Right cardiac atrium (tissue), 5 donors: ENCODE data around the gene SH3GLB2. TPM values are rescaled to one million over a fixed set of nuclear protein-coding genes. Genes with fewer than 3 reads are reported as not detected.

Experiments
- ATAC-seq, 2 donors: fragments of 200-7000 bp; cut with Tn5 transposase; one replicate each; pipeline versions ENCODE4 v1.8.0 to v1.9.1; 2020; ENCODE audit warnings: moderate library complexity in 2 of 2, mild to moderate bottlenecking in 1 of 2
- DNase-seq, 3 donors: peaks; one replicate each; pipeline ENCODE4 v3.0.0-alpha.2; 2020
- H3K27ac ChIP-seq: one replicate; pipeline ENCODE4 v1.5.1; 2013; ENCODE audit warnings: mild to moderate bottlenecking, low read length, control low read depth, moderate library complexity
- H3K27me3 ChIP-seq: one replicate; pipeline ENCODE4 v1.6.1; 2013; ENCODE audit not compliant: control insufficient read depth, insufficient read depth
- H3K4me1 ChIP-seq: one replicate; pipeline ENCODE4 v1.6.1; 2013; ENCODE audit warnings: low read length; ENCODE audit not compliant: control insufficient read depth, insufficient read depth
- H3K4me3 ChIP-seq: one replicate; pipeline ENCODE4 v1.5.1; 2013; ENCODE audit warnings: low read length, control low read depth
- H3K9me3 ChIP-seq: one replicate; pipeline ENCODE4 v1.6.1; 2013; ENCODE audit warnings: low read length; ENCODE audit not compliant: control insufficient read depth
- WGBS: extraction: QIAGEN DNeasy Blood & Tissue Kit; methylation state at CpG from one replicate; pipeline ENCODE4 v1.1.7; 2013; 5-methylcytosine and 5-hydroxymethylcytosine counted together
- intact Hi-C, 4 donors: fragments of 100-400 bp; cut with DNase I; formaldehyde crosslinking; loops; one replicate each; pipeline versions ENCODE4 v1.11.0 to v1.14.0; 2022 to 2023
- polyA plus RNA-seq: library from polyadenylated mRNA; stranded (reverse); fragments of 200-250 nt; gene quantifications from one replicate; pipeline ENCODE4 v1.2.3, GENCODE V29; 2013
- total RNA-seq, 4 donors: library from RNA; stranded (reverse); fragmentation: NEBNext Ultra II Directional; extraction: Animal tissue kit (Norgen Biotek cat#: 25700); gene quantifications; one replicate each; pipeline ENCODE4 v1.2.1, GENCODE V29; 2021
- donor health status: healthy with polysubstance abuse.
- donor health status: DM: no; HTN: yes; CAD: no.
- donor health status: DM: no; HTN: no; CAD: no.
- donor health status: DM: no; HTN: yes; CAD: no; lungs with severe emphysema.
- donor health status: DM: yes; HTN: yes; CAD: no.

The SH3GLB2 gene
- total and polyA plus RNA-seq, 5 donors: 36.1 to 47.4 (median 42.6) TPM

- ATAC-seq: peak; percentile 18 to 28
- no peak for DNase-seq
- no peaks in the 10 kb centered on the region for H3K27me3 ChIP-seq
- 84% methylated on average over 26 of the region's 26 CpGs for WGBS
- H3K9me3 ChIP-seq: no peaks in the 10 kb centered on the region
- H3K4me1 ChIP-seq: no peaks in the 10 kb centered on the region
- peak overlapping the region; percentile 5 for H3K27ac ChIP-seq
- no peak overlapping the region for H3K4me3 ChIP-seq
- intact Hi-C loops: no loop called here
Measured at GRCh38 chr9:129069862-129070641, 41.9 kb upstream of the SH3GLB2 start.

DNA sequence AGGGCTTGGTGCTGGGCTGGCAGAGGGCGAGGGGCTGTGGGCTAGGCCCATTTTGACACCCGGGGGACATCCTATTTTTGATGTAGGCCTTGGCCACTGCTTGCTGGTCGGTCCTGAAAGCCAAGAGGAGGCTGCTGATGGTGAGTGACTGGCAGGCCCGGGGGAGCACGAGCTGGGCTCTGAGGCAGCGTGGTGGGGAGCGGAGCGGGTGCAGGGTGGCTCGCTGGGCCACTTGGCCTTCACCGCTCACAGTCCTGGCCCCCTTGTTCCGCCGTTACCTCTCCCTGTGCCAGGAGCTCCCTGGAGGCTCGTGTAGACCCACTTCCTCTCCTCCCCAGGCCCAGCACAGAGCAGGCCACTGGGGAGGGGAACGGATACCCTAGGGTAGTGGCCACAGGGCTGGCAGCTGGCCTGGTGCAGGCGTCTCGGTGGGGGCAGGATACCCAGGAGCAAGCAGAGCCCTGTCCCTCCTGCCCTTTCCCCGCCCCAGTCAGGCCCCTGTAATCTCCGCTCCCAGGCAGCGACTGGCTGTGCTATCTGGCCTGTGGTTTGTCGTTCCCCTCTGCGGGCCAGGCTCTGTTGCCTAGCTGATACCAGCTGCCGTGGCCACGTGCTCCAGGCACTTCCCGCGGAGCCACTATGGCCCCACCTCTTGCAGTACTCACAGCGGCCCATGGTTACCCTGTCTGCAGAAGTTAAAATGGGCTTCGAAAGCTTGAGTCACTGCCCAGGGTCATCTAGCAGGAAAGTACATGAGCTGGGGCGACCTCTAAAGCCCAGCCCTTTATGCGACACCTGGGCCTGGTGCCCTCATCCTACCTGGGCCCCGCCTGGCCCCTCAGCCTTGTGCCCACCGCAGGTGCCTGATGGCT lies 41.1 kb upstream of the SH3GLB2 start:
- intact Hi-C loops: no loop called here
- H3K9me3 ChIP-seq: no peaks in the 10 kb centered on the region
- 55% methylated on average over 31 of the region's 31 CpGs for WGBS
- no peaks in the 10 kb centered on the region for H3K4me1 ChIP-seq
- H3K27ac ChIP-seq: peak overlapping the region; percentile 44
- DNase-seq (peak; percentile 74 to 91 (median 88)), ATAC-seq (peak; percentile 87 to 92)
- no peaks in the 10 kb centered on the region for H3K27me3 ChIP-seq
- H3K4me3 ChIP-seq: no peak overlapping the region

DNA sequence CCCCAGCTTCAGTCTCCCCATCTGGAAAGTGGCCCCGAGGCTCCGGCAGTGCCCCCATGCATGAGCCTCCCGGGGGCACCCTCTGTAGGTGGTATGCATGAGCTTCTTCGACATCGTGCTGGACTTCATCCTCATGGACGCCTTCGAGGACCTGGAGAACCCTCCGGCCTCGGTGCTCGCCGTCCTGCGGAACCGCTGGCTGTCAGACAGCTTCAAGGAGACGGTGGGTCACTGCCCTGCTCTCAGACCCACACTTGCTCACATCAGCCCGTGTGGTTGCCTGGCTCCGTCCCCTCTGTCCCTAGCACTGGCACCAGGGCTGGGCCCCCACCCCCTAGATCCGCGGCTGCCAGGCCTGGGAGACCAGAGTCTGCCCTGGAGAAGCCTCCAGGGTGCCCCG lies 40.0 kb upstream of the SH3GLB2 start:
- Histone ChIP-seq H3K9me3 (no peaks in the 10 kb centered on the region), H3K4me1 (no peaks in the 10 kb centered on the region), H3K4me3 (no peak overlapping the region), H3K27me3 (no peaks in the 10 kb centered on the region), H3K27ac (no peak overlapping the region)
- ATAC-seq (no peak), DNase-seq (no peak)
- intact Hi-C loops: no loop called here
- WGBS: 92% methylated on average over 19 of the region's 19 CpGs

GRCh38 chr9:129064499-129064908 lies 36.4 kb upstream of the SH3GLB2 start:
- H3K4me3 ChIP-seq: no peak overlapping the region
- H3K27ac ChIP-seq: no peak overlapping the region
- no peaks in the 10 kb centered on the region for H3K4me1 ChIP-seq
- H3K9me3 ChIP-seq: no peaks in the 10 kb centered on the region
- intact Hi-C loops: no loop called here
- DNase-seq (no peak), ATAC-seq (no peak)
- 94% methylated on average over 8 of the region's 8 CpGs for WGBS
- H3K27me3 ChIP-seq: no peaks in the 10 kb centered on the region

- 87% methylated on average over 9 of the region's 9 CpGs for WGBS
- H3K4me3 ChIP-seq: no peak overlapping the region
- H3K27me3 ChIP-seq: no peaks in the 10 kb centered on the region
- ATAC-seq (no peak), DNase-seq (no peak)
- H3K4me1 ChIP-seq: no peaks in the 10 kb centered on the region
- intact Hi-C loops: no loop called here
- no peak overlapping the region for H3K27ac ChIP-seq
- no peaks in the 10 kb centered on the region for H3K9me3 ChIP-seq
Measured at GRCh38 chr9:129063061-129063460, 34.9 kb upstream of the SH3GLB2 start.

GRCh38 chr9:129060991-129061390 lies 32.9 kb upstream of the SH3GLB2 start:
- H3K9me3 ChIP-seq: no peaks in the 10 kb centered on the region
- H3K4me3 ChIP-seq: no peak overlapping the region
- no peaks in the 10 kb centered on the region for H3K27me3 ChIP-seq
- no peak overlapping the region for H3K27ac ChIP-seq
- no peak for ATAC-seq
- 93% methylated on average over 12 of the region's 12 CpGs for WGBS
- no peak for DNase-seq
- intact Hi-C loops: no loop called here
- no peaks in the 10 kb centered on the region for H3K4me1 ChIP-seq

GRCh38 chr9:129059796-129060785 lies 32.0 kb upstream of the SH3GLB2 start:
- H3K9me3 ChIP-seq: no peaks in the 10 kb centered on the region
- no peaks in the 10 kb centered on the region for H3K4me1 ChIP-seq
- H3K27ac ChIP-seq: no peak overlapping the region
- H3K4me3 ChIP-seq: no peak overlapping the region
- DNase-seq (no peak), ATAC-seq (peak in 1 of 2 donors; percentile 11)
- 93% methylated on average over 37 of the region's 37 CpGs for WGBS
- H3K27me3 ChIP-seq: no peaks in the 10 kb centered on the region
- intact Hi-C loops: no loop called here

DNA sequence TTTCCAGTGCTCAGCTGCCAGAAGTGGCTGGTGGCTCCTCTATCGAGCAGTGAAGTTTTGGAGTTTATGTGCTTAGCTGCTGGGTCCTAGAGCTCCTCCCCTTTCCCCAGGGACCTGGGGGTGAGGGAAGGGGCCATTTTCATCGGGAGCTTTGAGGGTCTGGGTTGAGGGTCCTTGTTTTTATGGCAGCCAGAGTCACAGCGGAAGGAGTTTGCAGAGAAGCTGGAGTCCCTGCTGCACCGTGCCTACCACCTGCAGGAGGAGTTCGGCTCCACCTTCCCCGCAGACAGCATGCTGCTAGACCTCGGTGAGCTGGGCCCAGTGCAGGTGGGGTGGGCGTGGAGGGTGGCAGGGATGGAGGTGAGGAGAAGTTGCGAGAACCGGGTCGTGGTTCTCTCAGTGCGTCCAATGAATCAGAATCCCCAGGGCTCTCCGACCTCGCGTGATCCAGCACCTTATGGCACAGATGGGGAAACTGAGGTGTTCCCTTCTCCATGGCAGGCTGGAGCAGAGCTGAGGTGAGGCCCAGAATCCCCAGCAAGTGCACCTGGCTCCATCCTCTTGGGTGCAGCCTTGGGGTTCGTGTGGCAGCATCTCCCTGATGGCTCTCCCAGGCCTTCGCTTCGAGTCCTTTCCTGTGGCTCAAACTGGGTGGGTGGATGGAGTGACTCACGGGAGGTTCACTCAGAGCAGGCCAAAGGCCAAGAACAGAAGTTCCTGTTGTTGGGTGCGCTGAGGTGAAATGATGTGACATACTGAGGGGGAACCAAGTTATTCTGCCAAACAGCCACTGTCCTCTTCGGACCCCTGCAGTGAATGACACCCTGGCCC lies 31.0 kb upstream of the SH3GLB2 start:
- H3K27me3 ChIP-seq: no peaks in the 10 kb centered on the region
- H3K4me1 ChIP-seq: no peaks in the 10 kb centered on the region
- no peak for DNase-seq
- intact Hi-C loops: no loop called here
- WGBS: 87% methylated on average over 21 of the region's 21 CpGs
- H3K27ac ChIP-seq: no peak overlapping the region
- ATAC-seq: no peak
- H3K9me3 ChIP-seq: no peaks in the 10 kb centered on the region
- H3K4me3 ChIP-seq: no peak overlapping the region

DNA sequence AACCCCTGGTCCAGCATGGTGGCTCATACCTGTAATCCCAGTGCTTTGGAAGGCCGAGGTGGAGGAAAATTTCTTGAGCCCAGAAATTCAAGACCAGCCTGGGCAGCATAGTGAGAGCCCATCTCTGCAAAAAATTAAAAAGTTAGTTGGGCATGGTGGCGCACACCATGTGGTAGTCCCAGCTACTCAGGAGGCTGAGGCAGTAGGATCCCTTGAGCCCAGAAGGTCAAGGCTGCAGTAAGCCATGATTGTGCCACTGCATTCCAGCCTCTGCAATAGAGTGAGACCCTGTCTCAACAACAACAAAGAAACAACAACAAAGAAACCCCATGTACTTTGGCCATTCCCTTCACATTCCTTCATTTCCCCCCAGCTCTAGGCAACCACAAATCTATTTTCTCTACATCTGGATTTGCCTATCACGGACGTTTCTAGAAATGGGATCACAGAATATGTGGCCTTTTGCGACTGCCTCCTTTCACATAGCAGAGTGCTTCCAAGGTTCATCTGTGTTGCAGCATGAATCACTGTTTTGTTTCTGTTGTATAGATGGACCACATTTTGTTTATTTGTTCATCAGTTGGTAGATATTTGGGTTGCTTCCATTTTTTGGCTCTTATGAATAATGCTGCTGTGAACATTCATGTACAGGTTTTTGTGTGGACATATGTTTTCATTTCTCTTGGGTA lies 26.2 kb upstream of the SH3GLB2 start:
- Histone ChIP-seq H3K27ac (no peak overlapping the region), H3K27me3 (no peaks in the 10 kb centered on the region), H3K9me3 (no peaks in the 10 kb centered on the region), H3K4me1 (no peaks in the 10 kb centered on the region), H3K4me3 (no peak overlapping the region)
- ATAC-seq: no peak
- DNase-seq: no peak
- WGBS: 87% methylated on average over 5 of the region's 5 CpGs
- intact Hi-C loops: no loop called here
